ENCODE data around the gene GPR87. TPM values are rescaled to one million over a fixed set of nuclear protein-coding genes. Genes with fewer than 3 reads are reported as not detected.

Gene GPR87
- total RNA-seq, 4 donors from 2014 or later: 14.7 to 44.3 (median 30.9) TPM

DNA sequence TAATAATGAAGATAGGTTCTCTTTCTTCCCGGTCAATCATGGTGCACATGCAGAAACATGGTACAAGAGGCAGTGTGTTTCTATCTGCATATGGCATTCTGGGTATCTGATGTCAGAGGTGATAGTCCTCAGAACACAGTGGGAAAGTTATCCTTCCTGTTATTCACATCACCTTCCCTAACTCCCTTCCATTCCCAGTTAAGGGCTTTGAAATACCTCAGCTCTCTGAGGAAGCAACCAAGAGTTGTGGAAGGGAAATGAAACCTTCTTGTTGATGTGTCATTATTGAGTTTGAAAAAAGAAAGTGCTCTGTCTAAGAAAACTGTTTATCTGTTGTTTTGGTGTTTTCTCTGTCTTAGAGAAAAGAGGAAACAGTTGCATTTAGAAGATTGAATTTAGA lies 34.6 kb upstream of the GPR87 start:
- Histone ChIP-seq H3K27me3 (no peaks in the 10 kb centered on the region), H3K27ac (no peak overlapping the region), H3K9me3 (no peaks in the 10 kb centered on the region), H3K4me1 (no peaks in the 10 kb centered on the region), H3K36me3 (no peaks in the 10 kb centered on the region), H3K4me3 (no peak overlapping the region)
- WGBS: 90% methylated on average over 1 of the region's 1 CpG
- no peak for DNase-seq (ENCODE audit: low spot score in 2 of 2)
- TF ChIP-seq, protein P1, sequence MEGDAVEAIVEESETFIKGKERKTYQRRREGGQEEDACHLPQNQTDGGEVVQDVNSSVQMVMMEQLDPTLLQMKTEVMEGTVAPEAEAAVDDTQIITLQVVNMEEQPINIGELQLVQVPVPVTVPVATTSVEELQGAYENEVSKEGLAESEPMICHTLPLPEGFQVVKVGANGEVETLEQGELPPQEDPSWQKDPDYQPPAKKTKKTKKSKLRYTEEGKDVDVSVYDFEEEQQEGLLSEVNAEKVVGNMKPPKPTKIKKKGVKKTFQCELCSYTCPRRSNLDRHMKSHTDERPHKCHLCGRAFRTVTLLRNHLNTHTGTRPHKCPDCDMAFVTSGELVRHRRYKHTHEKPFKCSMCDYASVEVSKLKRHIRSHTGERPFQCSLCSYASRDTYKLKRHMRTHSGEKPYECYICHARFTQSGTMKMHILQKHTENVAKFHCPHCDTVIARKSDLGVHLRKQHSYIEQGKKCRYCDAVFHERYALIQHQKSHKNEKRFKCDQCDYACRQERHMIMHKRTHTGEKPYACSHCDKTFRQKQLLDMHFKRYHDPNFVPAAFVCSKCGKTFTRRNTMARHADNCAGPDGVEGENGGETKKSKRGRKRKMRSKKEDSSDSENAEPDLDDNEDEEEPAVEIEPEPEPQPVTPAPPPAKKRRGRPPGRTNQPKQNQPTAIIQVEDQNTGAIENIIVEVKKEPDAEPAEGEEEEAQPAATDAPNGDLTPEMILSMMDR (IDR thresholded peaks at IDR 0.05): no peak
- TF ChIP-seq POLR2AphosphoS5 (IDR thresholded peaks at IDR 0.05) (no peak), EP300 (IDR thresholded peaks at IDR 0.05) (no peak), POLR2A (IDR thresholded peaks at IDR 0.05) (no peak)

DNA sequence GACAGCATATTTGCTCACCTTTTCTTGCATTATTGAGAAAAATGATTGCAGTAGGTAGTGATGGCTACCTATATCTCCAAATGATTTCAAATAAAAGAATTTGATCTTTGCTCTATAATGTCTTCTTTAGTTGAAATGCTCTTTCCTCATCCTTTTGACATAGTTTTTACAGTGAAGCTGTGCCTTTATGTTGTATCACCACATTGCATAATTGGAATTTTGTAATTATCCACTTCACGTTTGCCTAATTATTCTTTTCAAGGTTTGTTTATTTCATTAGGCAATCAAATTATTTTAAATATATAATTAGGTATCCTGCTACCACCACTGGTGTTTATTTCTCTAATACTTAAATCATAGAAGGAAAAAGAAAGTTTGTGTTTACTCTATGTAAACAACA lies 34.0 kb upstream of the GPR87 start:
- 70% methylated on average over 1 of the region's 1 CpG for WGBS
- DNase-seq (ENCODE audit: low spot score in 2 of 2): no peak
- Histone ChIP-seq H3K36me3 (no peaks in the 10 kb centered on the region), H3K9me3 (no peaks in the 10 kb centered on the region), H3K4me3 (no peak overlapping the region), H3K27me3 (no peaks in the 10 kb centered on the region), H3K27ac (no peak overlapping the region), H3K4me1 (peaks cover 1% of the 10 kb centered on the region)
- TF ChIP-seq, protein P1 (IDR thresholded peaks at IDR 0.05): no peak
- no peak for TF ChIP-seq EP300 (IDR thresholded peaks at IDR 0.05)
- TF ChIP-seq POLR2AphosphoS5 (IDR thresholded peaks at IDR 0.05): no peak
- TF ChIP-seq POLR2A (IDR thresholded peaks at IDR 0.05): no peak

DNA sequence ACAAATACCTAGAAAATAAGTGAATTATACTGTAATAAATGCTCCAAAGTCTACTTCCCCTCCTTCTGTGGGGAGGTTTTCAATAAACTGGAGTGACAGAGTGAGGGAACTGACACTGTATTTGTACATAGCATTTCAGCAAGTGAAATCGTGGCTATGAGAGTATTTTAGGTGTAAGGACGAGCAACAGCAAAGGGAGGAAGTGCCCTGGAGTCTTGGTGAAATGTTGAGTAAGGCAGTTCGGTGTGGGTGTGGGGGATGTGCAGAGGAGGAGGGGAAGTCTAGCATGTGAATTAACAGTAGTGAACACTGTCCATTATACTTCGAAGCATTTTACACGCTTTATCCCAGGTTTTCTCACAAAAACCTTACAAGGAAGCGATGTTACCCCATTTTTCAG lies 30.8 kb upstream of the GPR87 start:
- Histone ChIP-seq H3K27ac (no peak overlapping the region), H3K4me1 (peaks cover 6% of the 10 kb centered on the region), H3K9me3 (no peaks in the 10 kb centered on the region), H3K4me3 (no peak overlapping the region), H3K36me3 (no peaks in the 10 kb centered on the region), H3K27me3 (no peaks in the 10 kb centered on the region)
- 84% methylated on average over 6 of the region's 6 CpGs for WGBS
- no peak for DNase-seq (ENCODE audit: low spot score in 2 of 2)
- TF ChIP-seq POLR2AphosphoS5 (IDR thresholded peaks at IDR 0.05) (no peak), POLR2A (IDR thresholded peaks at IDR 0.05) (no peak), EP300 (IDR thresholded peaks at IDR 0.05) (no peak)
- TF ChIP-seq, protein P1 (IDR thresholded peaks at IDR 0.05): no peak

DNA sequence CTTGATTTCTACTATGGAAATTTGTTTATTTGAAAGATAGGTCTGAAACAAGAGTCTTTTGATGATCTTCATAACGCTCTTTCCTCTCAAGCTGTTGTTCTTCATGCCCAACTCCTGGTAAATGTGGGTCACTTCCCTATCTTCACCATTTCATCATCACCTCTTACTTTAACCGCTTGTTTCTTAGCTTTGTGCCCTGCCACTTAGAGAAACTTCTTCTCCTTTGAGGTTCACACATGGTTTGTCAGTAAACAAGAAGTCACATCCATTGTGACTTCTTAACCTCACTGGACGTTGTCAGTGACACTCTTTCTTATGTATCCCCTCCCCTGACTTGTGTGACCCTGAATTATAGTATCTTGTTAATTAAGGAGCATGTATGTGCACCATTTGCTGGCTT lies 29.7 kb upstream of the GPR87 start:
- H3K27ac ChIP-seq: peak overlapping the region; percentile 48
- H3K4me3 ChIP-seq: no peak overlapping the region
- H3K27me3 ChIP-seq: no peaks in the 10 kb centered on the region
- H3K4me1 ChIP-seq: peaks cover 6% of the 10 kb centered on the region
- TF ChIP-seq POLR2A (IDR thresholded peaks at IDR 0.05) (no peak), POLR2AphosphoS5 (IDR thresholded peaks at IDR 0.05) (no peak), EP300 (IDR thresholded peaks at IDR 0.05) (no peak)
- TF ChIP-seq, protein P1 (IDR thresholded peaks at IDR 0.05): no peak
- no peaks in the 10 kb centered on the region for H3K36me3 ChIP-seq
- no peak for DNase-seq (ENCODE audit: low spot score in 2 of 2)
- no peaks in the 10 kb centered on the region for H3K9me3 ChIP-seq
- 58% methylated on average over 3 of the region's 3 CpGs for WGBS

DNA sequence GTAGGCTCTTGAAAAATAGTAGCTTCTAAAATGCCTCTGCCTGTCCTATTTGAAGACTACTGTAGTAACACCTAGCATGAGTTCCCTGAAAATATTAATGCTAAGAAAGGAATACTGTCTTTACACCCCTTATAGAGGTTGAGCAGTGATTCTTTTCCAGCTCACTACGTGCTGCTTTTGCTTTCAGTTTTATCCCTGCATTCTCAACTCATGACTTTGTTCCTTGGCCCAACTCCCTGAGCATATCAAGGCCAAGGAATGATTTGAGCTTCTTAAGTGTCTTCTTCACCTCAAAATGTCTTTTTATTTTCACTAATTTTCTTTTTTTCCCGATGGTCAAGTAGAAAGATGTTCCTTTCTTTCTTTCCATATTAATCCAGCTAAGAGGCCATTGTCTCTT lies 29.2 kb upstream of the GPR87 start:
- no peak for DNase-seq (ENCODE audit: low spot score in 2 of 2)
- Histone ChIP-seq H3K27ac (peak overlapping the region; percentile 48), H3K4me1 (peaks cover 6% of the 10 kb centered on the region), H3K9me3 (no peaks in the 10 kb centered on the region), H3K4me3 (no peak overlapping the region), H3K36me3 (no peaks in the 10 kb centered on the region), H3K27me3 (no peaks in the 10 kb centered on the region)
- TF ChIP-seq POLR2AphosphoS5 (IDR thresholded peaks at IDR 0.05) (no peak), EP300 (IDR thresholded peaks at IDR 0.05) (no peak), POLR2A (IDR thresholded peaks at IDR 0.05) (no peak)
- TF ChIP-seq, protein P1 (IDR thresholded peaks at IDR 0.05): no peak
- WGBS: 39% methylated on average over 2 of the region's 2 CpGs
